GM23338 (cell line): ENCODE measurements around the gene SASS6. TPM values are rescaled to one million over a fixed set of nuclear protein-coding genes. Genes with fewer than 3 reads are reported as not detected.

Experiments used
- ATAC-seq: fragments of 200-7000 bp; cut with Tn5 transposase; 3 replicates; pipeline ENCODE4 v1.9.1; 2020
- DNase-seq: peaks from one replicate; pipeline ENCODE4 v3.0.0-alpha.2; 2015; ENCODE audit warnings: low spot score
- H2AFZ ChIP-seq: fragments of 200-600 bp; sonication (generic); 2 replicates; pipeline ENCODE4 v1.8.0; 2016; ENCODE audit warnings: antibody characterized with exemption, mild to moderate bottlenecking, moderate library complexity
- H3F3A ChIP-seq: fragments of 200-600 bp; sonication (generic); replicated peaks from 2 replicates; pipeline ENCODE4 v1.8.0; 2017; ENCODE audit warnings: antibody characterized with exemption, mixed run types, low read depth
- H3K27ac ChIP-seq: fragments of 200-600 bp; sonication (generic); 2 replicates; pipeline ENCODE4 v1.6.1; 2016; ENCODE audit warnings: low read depth
- H3K27me3 ChIP-seq: fragments of 200-600 bp; sonication (generic); 2 replicates; pipeline ENCODE4 v1.8.0; 2016; ENCODE audit warnings: mild to moderate bottlenecking, mixed run types, moderate library complexity; ENCODE audit not compliant: insufficient read depth
- H3K36me3 ChIP-seq: fragments of 200-600 bp; sonication (generic); 2 replicates; pipeline ENCODE4 v1.8.0; 2016; ENCODE audit warnings: mild to moderate bottlenecking; ENCODE audit not compliant: insufficient read depth
- H3K4me1 ChIP-seq: fragments of 200-600 bp; sonication (generic); 2 replicates; pipeline ENCODE4 v1.8.0; 2016; ENCODE audit warnings: mild to moderate bottlenecking, moderate library complexity; ENCODE audit not compliant: insufficient read depth
- H3K4me2 ChIP-seq: fragments of 200-600 bp; sonication (generic); 2 replicates; pipeline ENCODE4 v1.7.1; 2017; ENCODE audit warnings: mixed run types
- H3K4me3 ChIP-seq: fragments of 200-600 bp; sonication (generic); 2 replicates; pipeline ENCODE4 v1.6.1; 2016; ENCODE audit warnings: mixed run types
- H3K79me2 ChIP-seq: fragments of 200-600 bp; sonication (generic); replicated peaks from 2 replicates; pipeline ENCODE4 v1.8.0; 2017; ENCODE audit warnings: mild to moderate bottlenecking; ENCODE audit not compliant: insufficient read depth
- H3K9me2 ChIP-seq: fragments of 200-600 bp; sonication (generic); 2 replicates; pipeline ENCODE4 v1.8.0; 2017; ENCODE audit not compliant: insufficient read depth
- H4K20me1 ChIP-seq: fragments of 200-600 bp; sonication (generic); replicated peaks from 2 replicates; pipeline ENCODE4 v1.8.0; 2017; ENCODE audit warnings: mild to moderate bottlenecking; ENCODE audit not compliant: insufficient read depth
- H3K27ac Mint-ChIP-seq: 2 replicates; pipeline ENCODE4 v1.8.0; 2020; ENCODE audit warnings: inconsistent platforms, mild to moderate bottlenecking, moderate library complexity, mixed read lengths
- H3K27me3 Mint-ChIP-seq: 3 replicates; pipeline ENCODE4 v1.8.0; 2022; ENCODE audit warnings: low read depth, mild to moderate bottlenecking, moderate library complexity, mixed read lengths, inconsistent platforms; ENCODE audit not compliant: insufficient read depth, poor library complexity
- H3K36me3 Mint-ChIP-seq: 3 replicates; pipeline ENCODE4 v1.8.0; 2021; ENCODE audit warnings: low read depth, mild to moderate bottlenecking, inconsistent platforms, moderate library complexity, mixed read lengths
- H3K4me1 Mint-ChIP-seq: 3 replicates; pipeline ENCODE4 v1.8.0; 2020; ENCODE audit warnings: mild to moderate bottlenecking, inconsistent platforms, mixed read lengths
- H3K4me3 Mint-ChIP-seq: 3 replicates; pipeline ENCODE4 v1.8.0; 2021; ENCODE audit warnings: moderate library complexity, mild to moderate bottlenecking, inconsistent platforms, mixed read lengths
- H3K9me3 Mint-ChIP-seq: 3 replicates; pipeline ENCODE4 v1.8.0; 2020; ENCODE audit warnings: moderate library complexity, mild to moderate bottlenecking, inconsistent platforms, mixed read lengths
- CREB1 ChIP-seq: fragments of 250-450 bp; sonication (Bioruptor Pico); IDR thresholded peaks from 2 replicates; pipeline ENCODE4 v1.5.0; 2020; ENCODE audit warnings: low read depth, mild to moderate bottlenecking, moderate library complexity
- CTCF ChIP-seq, 2 experiments: fragments of 200-600 bp in 1 of 2; sonication (generic) in 1 of 2; conservative IDR thresholded peaks; 2 replicates each; pipeline versions ENCODE4 v1.5.1 to v1.6.1; 2016 to 2017; ENCODE audit warnings: antibody characterized with exemption in 2 of 2, low read depth in 2 of 2, mild to moderate bottlenecking in 2 of 2, moderate library complexity in 1 of 2
- ETS1 ChIP-seq: IDR thresholded peaks from 2 replicates; pipeline ENCODE4 v1.6.1; 2016; ENCODE audit warnings: antibody characterized with exemption
- EZH2 ChIP-seq: fragments of 200-600 bp; sonication (generic); IDR thresholded peaks from one replicate; pipeline ENCODE4 v1.8.0; 2017; ENCODE audit warnings: antibody characterized with exemption, mild to moderate bottlenecking, low read depth; ENCODE audit not compliant: unreplicated experiment
- EZH2phosphoT487 ChIP-seq: fragments of 200-600 bp; sonication (generic); IDR thresholded peaks from one replicate; pipeline ENCODE4 v1.8.1; 2018; ENCODE audit warnings: antibody characterized with exemption; ENCODE audit not compliant: unreplicated experiment
- NANOG ChIP-seq: IDR thresholded peaks from 2 replicates; pipeline ENCODE4 v1.6.1; 2016; ENCODE audit warnings: antibody characterized with exemption, borderline replicate concordance
- POLR2AphosphoS5 ChIP-seq: IDR thresholded peaks from 2 replicates; pipeline ENCODE4 v1.6.1; 2016; ENCODE audit warnings: antibody characterized with exemption, low read depth
- REST ChIP-seq: IDR thresholded peaks from one replicate; pipeline ENCODE4 v1.6.1; 2018; ENCODE audit warnings: antibody characterized with exemption; ENCODE audit not compliant: unreplicated experiment
- ZNF114 ChIP-seq: fragments of 250-450 bp; sonication (Bioruptor Pico); IDR thresholded peaks from 2 replicates; pipeline ENCODE4 v1.5.0; 2020; ENCODE audit warnings: mild to moderate bottlenecking, moderate library complexity
- ZNF331 ChIP-seq: fragments of 250-450 bp; sonication (Bioruptor Pico); IDR thresholded peaks from 2 replicates; pipeline ENCODE4 v1.5.0; 2020; ENCODE audit warnings: low read depth, mild to moderate bottlenecking, moderate library complexity
- polyA plus RNA-seq: library from polyadenylated mRNA; unstranded; fragments of >200 nt; fragmentation: Nextera tagmentation; extraction: Ambion mirVana; gene quantifications from 2 replicates; pipeline ENCODE4 v1.2.1, GENCODE V29; 2016
- total RNA-seq: library from RNA; depleted of rRNA; stranded (reverse); fragments of >200 nt; shearing (Covaris generic); gene quantifications from 2 replicates; pipeline ENCODE4 v1.2.3, GENCODE V29; 2014

Gene SASS6
- total and polyA plus RNA-seq, 2 experiments from 2014 or later = 17.0 to 21.1 TPM

- TF ChIP-seq CTCF (conservative IDR thresholded peaks at IDR 0.05; ENCODE audit: low read depth in 2 of 2) (no peak), ZNF331 (no peak), ZNF114 (CRISPR knock-in tag) (no peak), REST (no peak)
These were observed 2.1 kb downstream of the SASS6 start (continued) for GRCh38 chr1:100130552-100131077.

- H3K4me1 ChIP-seq = 0 out of 2 replicates have a peak, but pooled peaks cover 5% of the 10 kb centered on the region
- ATAC-seq = no peak
- H3K9me3 Mint-ChIP-seq = no peaks in the 10 kb centered on the region
These were observed 5.5 kb downstream of the SASS6 start for GRCh38 chr1:100127226-100127625.

GRCh38 chr1:100122177-100122576 lies 10.6 kb downstream of the SASS6 start:
- no peak overlapping the region for H3K4me2 ChIP-seq
- H2AFZ ChIP-seq = no peak overlapping the region
- no peak overlapping the region for H3K4me3 ChIP-seq
- Mint-ChIP-seq H3K4me1 (no peaks in the 10 kb centered on the region), H3K36me3 (peaks cover 16% of the 10 kb centered on the region), H3K9me3 (no peaks in the 10 kb centered on the region), H3K27ac (no peak overlapping the region), H3K27me3 (peaks cover 2% of the 10 kb centered on the region), H3K4me3 (no peak overlapping the region)
- no peak overlapping the region for H3K27ac ChIP-seq
- H3K36me3 ChIP-seq = peaks cover 6% of the 10 kb centered on the region; the same call in 1 of the 2 replicates
- DNase-seq (no peak), ATAC-seq (no peak)
- peaks cover 22% of the 10 kb centered on the region for H3K79me2 ChIP-seq
- TF ChIP-seq ETS1 (no peak), CREB1 (CRISPR knock-in tag) (no peak), POLR2AphosphoS5 (no peak), EZH2phosphoT487 (no peak), ZNF114 (CRISPR knock-in tag) (no peak), ZNF331 (no peak), EZH2 (no peak), NANOG (no peak)
- no peaks in the 10 kb centered on the region for H3K4me1 ChIP-seq
- H3F3A ChIP-seq = no peaks in the 10 kb centered on the region
- H3K9me2 ChIP-seq = no peaks in the 10 kb centered on the region
- H3K27me3 ChIP-seq = no peaks in the 10 kb centered on the region
- peaks cover 3% of the 10 kb centered on the region; the same call in 1 of the 2 replicates for H4K20me1 ChIP-seq

More at GRCh38 chr1:100127226-100127625, 5.5 kb downstream of the SASS6 start:
- Mint-ChIP-seq H3K4me1 (peaks cover 7% of the 10 kb centered on the region), H3K27me3 (no peaks in the 10 kb centered on the region), H3K4me3 (no peak overlapping the region), H3K36me3 (peaks cover 4% of the 10 kb centered on the region; the same call in 2 of the 3 replicates), H3K27ac (no peak overlapping the region)
- H3K36me3 ChIP-seq = no peaks in the 10 kb centered on the region
- DNase-seq = no peak
- no peaks in the 10 kb centered on the region for H3F3A ChIP-seq
- no peak overlapping the region for H3K4me2 ChIP-seq
- peaks cover 70% of the 10 kb centered on the region for H3K79me2 ChIP-seq
- no peaks in the 10 kb centered on the region for H3K27me3 ChIP-seq
- H4K20me1 ChIP-seq = no peaks in the 10 kb centered on the region
- H2AFZ ChIP-seq = no peak overlapping the region
- TF ChIP-seq POLR2AphosphoS5 = no peak
- no peak overlapping the region for H3K4me3 ChIP-seq
- no peak overlapping the region for H3K27ac ChIP-seq
- H3K9me2 ChIP-seq = no peaks in the 10 kb centered on the region
